Body of pancreas (tissue), 4 donors: Measurements from ENCODE around the gene NREP.

ENCODE experiments used
- CTCF ChIP-seq, 7 experiments: fragments of 450-650 bp in 4 of 7; fragments of 200-600 bp in 3 of 7; sonication (generic) in 3 of 7; IDR thresholded peaks; one replicate each; pipeline ENCODE4 v1.5.1; 2016 to 2019; ENCODE audit warnings: antibody characterized with exemption in 7 of 7
- POLR2A ChIP-seq, 3 donors: fragments of 450-650 bp; IDR thresholded peaks; one replicate each; pipeline ENCODE4 v1.6.1; 2016; ENCODE audit warnings: antibody characterized with exemption in 3 of 3, mild to moderate bottlenecking in 2 of 3

DNA sequence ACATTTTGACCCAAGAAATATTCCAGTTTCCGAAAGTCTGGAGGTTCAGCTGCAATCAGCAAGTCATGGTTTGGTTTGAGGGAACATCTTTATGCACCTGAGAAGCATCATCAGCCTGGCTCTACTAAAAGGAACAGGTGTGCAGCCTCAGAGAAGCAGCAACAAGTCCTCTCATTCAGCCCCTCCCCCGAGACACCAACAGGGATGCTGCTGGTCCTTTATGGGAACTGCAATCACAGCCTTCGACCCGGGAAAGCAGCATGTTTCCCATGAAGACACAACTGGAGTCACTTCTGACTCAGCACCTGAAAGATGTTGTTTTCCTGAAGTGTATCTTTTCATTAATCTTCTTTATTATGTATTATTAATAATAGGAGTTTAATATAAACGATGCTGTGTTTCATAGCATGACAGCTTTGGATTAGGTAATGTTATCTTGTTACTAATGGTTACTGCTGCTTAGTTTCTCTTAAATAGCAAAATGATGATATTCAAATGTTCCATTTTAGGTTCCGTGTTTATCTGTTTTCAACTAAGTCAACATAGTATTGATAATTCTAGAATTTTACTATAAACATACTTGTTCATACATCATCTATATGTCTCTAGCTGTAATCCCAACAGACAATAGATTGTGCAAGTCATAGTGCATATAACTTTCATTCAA lies 15.6 kb upstream of the NREP start:
- TF ChIP-seq POLR2A (IDR thresholded peaks at IDR 0.05) (no peak), CTCF (IDR thresholded peaks at IDR 0.05) (no peak)
